CD14-positive monocyte (primary cell): ENCODE results near the gene LRRC4C. TPM values are rescaled to one million over a fixed set of nuclear protein-coding genes. Genes with fewer than 3 reads are reported as not detected.

ENCODE experiments used
- DNase-seq, 3 donors: peaks; one replicate each; pipeline ENCODE4 v3.0.0-alpha.2; 2011 to 2022
- H2AFZ ChIP-seq: 2 replicates; pipeline ENCODE4 v1.6.0; 2012; ENCODE audit warnings: mild to moderate bottlenecking, low read depth, low read length, inconsistent platforms; ENCODE audit not compliant: insufficient read depth, poor library complexity, severe bottlenecking
- H3K27ac ChIP-seq, 2 donors: 1 replicate in 1 of 2; 2 replicates in 1 of 2; pipeline ENCODE4 v1.5.1; 2012 to 2013; ENCODE audit warnings: low read length in 2 of 2, control low read depth in 1 of 2, inconsistent platforms in 1 of 2, low read depth in 1 of 2, mild to moderate bottlenecking in 1 of 2
- H3K27me3 ChIP-seq, 2 donors: one replicate each; pipeline versions ENCODE4 v1.6.0 to v1.6.1; 2011 to 2013; ENCODE audit warnings: low read length in 2 of 2; ENCODE audit not compliant: control insufficient read depth in 2 of 2, insufficient read depth in 2 of 2
- H3K36me3 ChIP-seq, 2 donors: replicated peaks in 1 of 2; 1 replicate in 1 of 2; 2 replicates in 1 of 2; pipeline versions ENCODE4 v1.5.1 to v1.6.1; 2012 to 2013; ENCODE audit warnings: low read length in 2 of 2, control low read depth in 1 of 2, inconsistent platforms in 1 of 2, mild to moderate bottlenecking in 1 of 2; ENCODE audit not compliant: insufficient read depth in 2 of 2, control insufficient read depth in 1 of 2
- H3K4me1 ChIP-seq, 2 donors: 1 replicate in 1 of 2; 2 replicates in 1 of 2; pipeline versions ENCODE4 v1.5.1 to v1.6.1; 2012 to 2013; ENCODE audit warnings: low read length in 2 of 2, control low read depth in 1 of 2, inconsistent platforms in 1 of 2, mild to moderate bottlenecking in 1 of 2, moderate library complexity in 1 of 2; ENCODE audit not compliant: insufficient read depth in 2 of 2, control insufficient read depth in 1 of 2
- H3K4me2 ChIP-seq: replicated peaks from 2 replicates; pipeline ENCODE3; 2012; ENCODE audit warnings: low read length, moderate library complexity, mild to moderate bottlenecking; ENCODE audit not compliant: poor library complexity, severe bottlenecking; ENCODE audit errors: extremely low read depth
- H3K4me3 ChIP-seq, 3 experiments: fragments of 200-600 bp in 1 of 3; sonication (generic) in 1 of 3; replicated peaks in 1 of 3; 1 replicate in 2 of 3; 2 replicates in 1 of 3; pipeline ENCODE4 v1.5.1; 2011 to 2013; ENCODE audit warnings: low read length in 3 of 3, mild to moderate bottlenecking in 3 of 3, control low read depth in 2 of 3, low read depth in 2 of 3, inconsistent platforms in 1 of 3, moderate library complexity in 1 of 3
- H3K79me2 ChIP-seq: 2 replicates; pipeline ENCODE4 v1.6.0; 2012; ENCODE audit warnings: mild to moderate bottlenecking, control low read depth, inconsistent platforms, low read length, moderate library complexity; ENCODE audit not compliant: insufficient read depth
- H3K9ac ChIP-seq: 2 replicates; pipeline ENCODE4 v1.6.0; 2017; ENCODE audit warnings: low read length, mild to moderate bottlenecking; ENCODE audit not compliant: insufficient read depth, poor library complexity, severe bottlenecking
- H3K9me3 ChIP-seq, 2 donors: replicated peaks in 1 of 2; 1 replicate in 1 of 2; 2 replicates in 1 of 2; pipeline versions ENCODE4 v1.5.1 to v1.6.1; 2012 to 2013; ENCODE audit warnings: low read length in 2 of 2, control low read depth in 1 of 2; ENCODE audit not compliant: control insufficient read depth in 1 of 2, insufficient read depth in 1 of 2
- H4K20me1 ChIP-seq: 2 replicates; pipeline ENCODE4 v1.6.0; 2012; ENCODE audit warnings: mild to moderate bottlenecking, low read length, control low read depth, moderate library complexity; ENCODE audit not compliant: insufficient read depth
- H3K27ac Mint-ChIP-seq, 7 donors: one replicate each; pipeline ENCODE4 v1.8.0; 2020; ENCODE audit warnings: mild to moderate bottlenecking in 7 of 7, mixed read lengths in 7 of 7, moderate library complexity in 6 of 7, inconsistent platforms in 2 of 7
- H3K27me3 Mint-ChIP-seq, 3 donors: one replicate each; pipeline ENCODE4 v1.8.0; 2021 to 2022; ENCODE audit warnings: low read depth in 3 of 3, mild to moderate bottlenecking in 3 of 3, mixed read lengths in 3 of 3, moderate library complexity in 3 of 3, inconsistent platforms in 1 of 3
- H3K36me3 Mint-ChIP-seq, 2 donors: one replicate each; pipeline ENCODE4 v1.8.0; 2020; ENCODE audit warnings: mixed read lengths in 2 of 2, inconsistent platforms in 1 of 2, mild to moderate bottlenecking in 1 of 2
- H3K4me1 Mint-ChIP-seq: one replicate; pipeline ENCODE4 v1.8.0; 2020; ENCODE audit warnings: mild to moderate bottlenecking, mixed read lengths
- H3K4me3 Mint-ChIP-seq, 2 donors: one replicate each; pipeline ENCODE4 v1.8.0; 2020; ENCODE audit warnings: mild to moderate bottlenecking in 2 of 2, mixed read lengths in 2 of 2, moderate library complexity in 1 of 2
- H3K9me3 Mint-ChIP-seq, 7 donors: one replicate each; pipeline ENCODE4 v1.8.0; 2020 to 2022; ENCODE audit warnings: mixed read lengths in 7 of 7, mild to moderate bottlenecking in 6 of 7, moderate library complexity in 6 of 7, inconsistent platforms in 2 of 7
- CTCF ChIP-seq: fragments of 200-600 bp; IDR thresholded peaks from one replicate; pipeline ENCODE4 v1.8.0; 2022; ENCODE audit warnings: antibody characterized with exemption, mild to moderate bottlenecking
- WGBS: methylation state at CpG from one replicate; pipeline ENCODE4 v1.1.5; 2013; ENCODE audit warnings: missing lambda C conversion rate; ENCODE audit not compliant: insufficient coverage; 5-methylcytosine and 5-hydroxymethylcytosine counted together
- intact Hi-C, 2 donors: fragments of 100-400 bp; cut with micrococcal nuclease; formaldehyde crosslinking; loops; one replicate each; pipeline versions ENCODE4 v1.15.0 to v1.15.1; 2023
- polyA plus RNA-seq, 3 donors: library from polyadenylated mRNA; depleted of rRNA in 1 of 3; unstranded in 2 of 3; stranded (reverse) in 1 of 3; fragments of 300-500 nt in 2 of 3; fragments of >200 nt in 1 of 3; fragmentation: Illumina TruSeq in 2 of 3; gene quantifications; 1 replicate in 2 of 3; 2 replicates in 1 of 3; pipeline ENCODE4 v1.2.3, GENCODE V29; 2012 to 2021

LRRC4C gene
- polyA plus RNA-seq, 3 donors = not detected

GRCh38 chr11:40819230-40819629 is 640.2 kb downstream of the LRRC4C start:
- no peaks in the 10 kb centered on the region for H3K4me1 Mint-ChIP-seq

GRCh38 chr11:40816976-40817375 is 642.5 kb downstream of the LRRC4C start:
- Histone ChIP-seq H3K9me3 (peaks cover 5 to 7% of the 10 kb centered on the region in 2 donors), H3K27me3 (no peaks in the 10 kb centered on the region), H3K9ac (no peak overlapping the region), H4K20me1 (no peaks in the 10 kb centered on the region), H3K79me2 (no peaks in the 10 kb centered on the region), H3K27ac (no peak overlapping the region), H2AFZ (no peak overlapping the region), H3K4me3 (no peak overlapping the region), H3K4me2 (no peak overlapping the region), H3K4me1 (no peaks in the 10 kb centered on the region), H3K36me3 (no peaks in the 10 kb centered on the region)
- H3K4me3 Mint-ChIP-seq = no peak overlapping the region
- H3K27me3 Mint-ChIP-seq = peaks cover 0 to 2% (median 0%) of the 10 kb centered on the region in 3 donors
- DNase-seq = no peak
- no peak overlapping the region for H3K27ac Mint-ChIP-seq
- peaks cover 0 to 10% (median 0%) of the 10 kb centered on the region in 7 donors for H3K9me3 Mint-ChIP-seq
- WGBS = no CpG with 5 or more reads among the region's 2 CpGs
- intact Hi-C loops = no loop called here
- no peak for TF ChIP-seq CTCF
- H3K4me1 Mint-ChIP-seq = no peaks in the 10 kb centered on the region
- no peaks in the 10 kb centered on the region for H3K36me3 Mint-ChIP-seq

More at GRCh38 chr11:40819230-40819629, 640.2 kb downstream of the LRRC4C start:
- Histone ChIP-seq H3K9me3 (peaks cover under 1 to 5% of the 10 kb centered on the region in 2 donors), H4K20me1 (no peaks in the 10 kb centered on the region), H3K4me2 (no peak overlapping the region), H3K4me1 (no peaks in the 10 kb centered on the region), H3K36me3 (no peaks in the 10 kb centered on the region), H2AFZ (no peak overlapping the region), H3K27me3 (no peaks in the 10 kb centered on the region), H3K9ac (no peak overlapping the region), H3K4me3 (no peak overlapping the region), H3K27ac (no peak overlapping the region), H3K79me2 (no peaks in the 10 kb centered on the region)
- Mint-ChIP-seq H3K9me3 (peaks cover 0 to 5% (median 0%) of the 10 kb centered on the region in 7 donors), H3K4me3 (no peak overlapping the region), H3K27me3 (no peaks in the 10 kb centered on the region), H3K27ac (no peak overlapping the region), H3K36me3 (no peaks in the 10 kb centered on the region)
- intact Hi-C loops = no loop called here
- no peak for TF ChIP-seq CTCF
- WGBS = no CpG with 5 or more reads among the region's 1 CpG
- no peak for DNase-seq
